Activated gamma-delta T cell treated with anti-CD3 and anti-CD28 coated beads, Interleukin-2, amount 50 U/mL, for 16 hours (primary cell): ENCODE data around the gene TPST2.
A peak's percentile ranks its signal among the peaks of the same experiment; 100 is the strongest.

Experiments
- DNase-seq: peaks from one replicate; pipeline ENCODE4 v3.0.0-alpha.2; 2020; ENCODE audit warnings: low read depth

Gene TPST2

DNA sequence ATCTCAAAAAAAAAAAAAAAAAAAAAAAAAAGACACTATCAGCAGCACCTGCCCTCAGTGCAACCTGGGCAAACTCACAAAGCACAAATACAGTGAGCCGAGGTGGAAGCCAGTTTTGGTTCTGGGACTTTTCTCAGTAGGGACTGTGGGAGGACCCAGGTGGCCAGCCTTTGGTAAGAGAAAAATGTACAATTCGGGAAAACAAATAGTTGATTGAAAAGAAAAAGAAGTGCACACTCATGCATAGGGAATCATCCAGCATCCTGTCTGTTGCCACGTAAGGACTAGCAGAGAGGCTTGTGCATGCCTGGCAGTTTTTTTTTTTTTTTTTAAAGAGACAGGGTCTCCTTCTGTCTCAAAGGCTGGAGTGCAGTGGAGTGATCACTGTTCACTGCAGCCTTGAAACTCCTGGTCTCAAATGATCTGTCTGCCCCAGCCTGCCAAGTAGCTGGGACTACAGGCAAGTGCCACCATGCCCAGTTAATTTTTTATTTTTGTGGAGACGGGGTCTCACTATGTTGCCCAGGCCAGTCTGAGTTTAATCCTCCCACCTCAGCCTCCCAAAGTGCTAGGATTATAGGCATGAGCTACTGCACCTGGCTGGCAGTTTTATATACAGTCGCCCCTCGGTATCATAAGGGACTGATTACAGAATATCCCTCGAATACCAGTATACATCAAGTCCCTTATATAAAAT lies 36.7 kb downstream of the TPST2 start:
- no peak for DNase-seq

DNA sequence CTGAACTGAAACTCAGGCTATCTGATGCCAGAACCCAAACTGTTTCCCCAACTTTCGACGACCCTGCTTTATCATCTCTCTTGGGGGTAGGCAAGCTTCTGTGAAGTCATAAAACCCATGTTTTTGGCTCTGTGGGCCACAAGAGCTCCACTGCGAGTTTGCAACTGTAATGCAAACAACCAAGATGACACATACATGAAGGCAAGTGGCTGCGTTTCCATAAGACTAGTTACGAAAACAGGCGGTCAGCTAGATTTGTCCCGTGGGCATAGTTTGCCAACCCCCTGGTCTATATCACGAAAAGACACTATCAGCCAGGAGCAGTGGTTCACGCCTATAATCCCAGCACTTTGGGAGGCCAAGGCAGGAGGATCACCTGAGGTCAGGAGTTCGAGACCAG lies 37.5 kb downstream of the TPST2 start:
- no peak for DNase-seq

DNA sequence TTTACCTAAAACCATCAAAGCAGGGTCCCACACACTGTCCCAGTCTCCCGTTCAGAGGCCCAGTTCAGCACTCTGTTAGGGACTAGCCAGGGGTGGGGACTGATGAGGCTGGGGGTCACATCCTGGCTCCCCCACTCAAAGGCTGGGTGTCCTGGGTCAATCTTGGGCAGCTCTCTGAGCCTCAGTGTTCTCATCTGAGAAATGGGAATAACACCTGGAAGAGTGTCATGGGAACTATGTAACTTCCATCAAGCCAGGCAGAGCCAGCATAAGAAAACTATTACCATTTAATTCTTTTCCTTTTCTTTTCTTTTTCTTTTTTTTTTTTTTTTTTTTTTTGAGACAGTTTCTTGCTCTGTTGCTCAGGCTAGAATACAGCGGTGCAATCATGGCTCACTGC lies 38.4 kb downstream of the TPST2 start:
- no peak for DNase-seq

DNA sequence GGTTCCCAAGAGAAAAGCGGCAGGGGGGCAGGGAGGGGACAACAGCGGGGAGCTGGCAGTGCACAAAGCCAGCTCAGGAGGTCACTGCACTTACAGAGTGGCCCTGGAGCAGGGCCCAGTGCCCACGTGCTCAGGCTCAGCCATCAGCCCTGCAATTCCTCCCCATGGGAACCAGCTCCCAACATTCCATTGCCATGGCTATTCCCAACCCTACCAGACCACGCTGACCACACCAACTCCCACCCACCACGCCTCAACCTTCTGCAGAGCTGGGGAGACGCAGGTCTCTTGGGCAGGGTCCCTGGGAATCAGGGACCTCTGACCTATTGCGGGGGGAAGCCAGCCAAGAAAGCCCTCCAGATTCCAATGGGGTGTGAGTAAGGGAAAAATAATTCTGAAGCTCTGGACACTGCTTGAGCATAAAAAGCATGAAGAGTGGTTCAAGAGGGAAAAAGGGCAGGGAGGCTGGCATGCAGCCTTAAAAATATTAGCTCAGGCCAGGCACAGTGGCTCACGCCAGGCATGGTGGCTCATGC lies 39.4 kb downstream of the TPST2 start:
- DNase-seq, result no peak

DNA sequence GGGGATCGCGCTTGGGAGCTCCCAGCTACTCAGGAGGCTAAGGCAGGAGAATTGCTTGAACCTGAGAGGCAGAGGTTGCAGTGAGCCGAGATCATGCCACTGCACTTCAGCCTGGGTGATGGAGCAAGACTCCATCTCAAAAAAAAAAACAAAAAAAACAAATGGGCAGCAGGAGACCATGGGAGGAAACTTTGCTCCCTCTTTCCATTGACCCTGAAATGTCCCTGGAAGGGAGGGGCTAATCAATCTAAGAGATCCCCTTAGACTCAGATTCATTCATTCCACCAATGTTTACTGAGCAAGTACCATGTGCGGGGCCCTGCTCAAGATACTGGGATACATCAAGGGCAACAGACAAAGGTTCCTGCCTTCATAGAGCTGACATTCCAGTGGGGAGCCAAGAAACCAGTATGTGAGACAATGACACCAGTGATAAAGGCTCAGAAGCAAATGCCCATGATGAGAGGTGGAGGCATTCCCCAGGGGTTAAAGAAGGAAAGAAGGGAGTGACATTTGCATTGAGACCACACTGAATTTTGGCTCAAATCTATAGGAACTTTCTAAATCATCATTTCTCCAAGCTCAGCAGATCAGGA lies 39.9 kb downstream of the TPST2 start:
- DNase-seq, result no peak

DNA sequence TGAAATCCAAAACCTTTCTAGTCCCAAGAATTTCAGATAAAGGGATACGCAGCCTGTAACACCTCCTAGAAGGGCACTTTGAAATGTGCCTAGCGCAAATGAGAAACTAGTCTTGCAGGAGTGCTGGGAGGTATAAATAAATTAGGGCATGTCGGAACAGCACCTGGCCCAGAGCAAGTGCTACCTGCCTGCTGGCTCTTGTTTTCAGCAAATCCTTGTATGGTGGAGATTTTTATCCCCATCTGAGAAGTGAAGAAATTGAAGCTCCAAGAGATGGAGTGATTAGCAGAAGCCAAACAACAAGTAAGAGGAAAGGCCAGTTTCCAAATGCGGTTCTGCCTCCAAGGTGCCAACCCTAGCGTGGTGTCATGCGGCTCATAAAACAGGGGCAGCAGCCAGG lies 40.9 kb downstream of the TPST2 start:
- no peak for DNase-seq

DNA sequence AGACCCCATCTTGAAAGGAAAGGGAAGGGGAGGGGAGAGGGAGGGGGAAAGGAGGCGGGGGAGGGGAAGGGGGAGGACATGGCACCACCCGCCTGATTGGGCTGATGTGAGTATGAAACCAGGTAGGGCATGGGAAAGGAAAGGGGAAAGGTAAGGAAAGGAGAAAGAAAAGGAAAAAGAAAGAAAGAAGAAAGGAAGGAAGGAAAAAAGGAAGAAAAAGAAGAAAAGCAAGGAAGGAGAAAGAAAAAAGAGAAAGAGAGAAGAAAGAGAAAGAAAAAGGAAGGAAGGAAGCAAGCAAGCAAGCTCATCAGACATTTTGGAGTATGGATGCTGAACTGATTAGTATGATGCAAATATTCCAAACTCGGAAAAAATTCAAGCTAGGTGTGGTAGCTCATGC lies 41.6 kb downstream of the TPST2 start:
- no peak for DNase-seq

DNA sequence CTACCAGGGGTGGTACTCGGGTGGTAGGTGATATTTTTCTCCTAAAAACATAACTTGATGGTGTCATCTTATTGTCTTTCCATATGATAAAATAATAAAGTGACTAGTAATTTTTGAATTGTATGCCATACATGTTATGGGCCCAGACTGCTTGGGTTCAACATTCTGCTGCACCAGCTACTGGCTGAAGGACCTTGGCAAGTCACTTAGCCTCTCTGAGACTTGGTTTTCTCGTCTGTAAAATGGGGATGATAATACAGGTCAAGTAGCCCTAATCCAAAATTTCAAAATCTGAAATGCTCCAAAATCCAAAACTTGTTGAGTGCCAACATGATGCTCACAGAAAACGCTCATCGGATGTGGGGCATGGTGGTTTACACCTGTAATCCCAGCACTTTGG lies 42.1 kb downstream of the TPST2 start:
- no peak for DNase-seq

DNA sequence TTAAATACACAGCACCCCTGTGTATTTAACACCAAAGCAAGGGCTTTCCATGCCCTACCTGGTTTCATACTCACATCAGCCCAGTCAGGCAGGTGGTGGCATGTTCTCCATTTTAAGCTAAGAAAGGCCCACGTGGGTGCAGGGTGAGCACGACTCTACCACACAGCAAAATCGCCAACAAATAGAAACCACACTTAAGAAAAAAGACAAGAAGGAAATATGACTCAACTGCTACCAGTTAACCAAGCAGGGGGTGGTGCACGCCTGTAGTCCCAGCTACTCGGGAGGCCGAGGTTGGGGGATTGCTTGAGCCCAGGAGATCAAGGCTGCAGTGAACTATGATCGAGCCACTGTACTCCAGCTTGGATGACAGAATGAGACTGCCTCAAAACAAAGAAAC lies 42.5 kb downstream of the TPST2 start:
- DNase-seq, result peak; percentile 5

DNA sequence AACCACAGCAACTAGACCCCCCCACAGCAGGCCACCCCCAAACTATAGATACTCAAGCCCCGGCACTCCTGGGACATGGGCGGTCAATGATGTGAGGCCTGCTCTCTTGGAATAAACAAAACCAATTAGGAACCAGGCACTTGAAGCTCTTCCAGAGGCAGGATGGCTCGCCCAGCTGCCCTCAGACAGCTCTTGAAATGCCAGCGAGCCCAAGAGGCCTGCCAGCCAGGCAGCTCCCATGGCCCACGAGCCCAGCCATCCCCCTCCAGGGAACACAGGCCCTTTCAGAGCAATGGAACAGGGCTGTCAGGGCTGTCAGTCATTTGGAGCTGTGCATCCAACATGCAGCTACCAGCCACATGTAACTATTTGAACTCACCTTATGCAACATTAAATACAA lies 43.6 kb downstream of the TPST2 start:
- DNase-seq, result no peak

DNA sequence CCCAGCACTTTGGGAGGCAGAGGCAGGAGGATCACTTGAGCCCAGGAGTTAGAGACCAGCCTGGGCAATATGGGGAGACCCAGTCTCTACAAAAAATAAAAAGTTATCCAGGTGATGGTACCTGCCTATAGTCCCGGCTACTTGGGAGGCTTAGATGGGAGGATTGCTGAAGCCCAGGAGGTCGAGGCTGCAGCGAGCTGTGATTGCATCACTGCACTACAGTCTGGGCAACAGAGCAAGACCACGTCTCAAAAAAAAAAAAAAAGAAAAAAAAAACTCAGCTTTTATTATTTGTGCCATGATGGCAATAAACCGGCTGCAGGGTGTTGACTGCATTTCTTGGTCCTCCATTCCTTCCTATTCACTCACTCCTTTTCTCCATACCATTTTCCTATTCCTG lies 44.1 kb downstream of the TPST2 start:
- DNase-seq, result no peak

DNA sequence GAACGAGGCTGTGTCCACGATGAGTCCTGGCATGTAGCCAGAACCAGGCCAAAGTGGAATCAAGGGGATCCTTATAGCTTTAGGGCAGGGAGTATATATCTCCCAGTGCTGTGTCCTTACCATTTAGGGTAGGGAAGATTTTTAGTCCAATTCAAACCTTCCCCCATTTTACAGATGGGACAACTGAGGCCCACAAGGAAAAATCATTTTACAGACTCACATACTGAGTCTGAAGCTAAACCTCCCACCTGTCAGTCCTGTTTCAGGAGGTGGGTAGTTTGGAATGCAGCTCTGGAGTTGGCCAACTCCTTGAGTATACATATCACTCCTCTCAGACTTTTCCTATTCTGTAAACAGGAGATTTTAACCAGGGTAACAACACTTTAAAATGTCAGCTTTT lies 44.5 kb downstream of the TPST2 start:
- no peak for DNase-seq

DNA sequence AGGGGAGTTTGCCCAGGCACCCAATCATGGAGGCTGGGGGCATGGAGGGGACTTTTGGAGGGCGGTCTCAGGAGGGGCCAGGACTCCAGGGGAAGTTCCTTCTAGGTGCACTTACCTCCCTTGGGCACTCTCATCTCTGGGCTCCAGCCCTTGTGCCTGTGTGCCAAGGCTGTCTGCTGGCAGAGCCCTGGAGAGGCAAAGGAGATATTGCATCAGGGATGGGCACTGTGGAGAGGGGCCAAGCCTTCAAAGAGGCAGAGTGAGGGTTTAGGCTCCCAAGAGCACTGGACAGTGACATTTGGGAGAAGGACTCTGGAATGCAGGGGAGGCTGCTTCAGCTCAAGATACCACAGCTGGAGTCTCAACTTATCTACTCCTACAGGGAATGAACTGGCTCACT lies 45.4 kb downstream of the TPST2 start:
- DNase-seq, result no peak

DNA sequence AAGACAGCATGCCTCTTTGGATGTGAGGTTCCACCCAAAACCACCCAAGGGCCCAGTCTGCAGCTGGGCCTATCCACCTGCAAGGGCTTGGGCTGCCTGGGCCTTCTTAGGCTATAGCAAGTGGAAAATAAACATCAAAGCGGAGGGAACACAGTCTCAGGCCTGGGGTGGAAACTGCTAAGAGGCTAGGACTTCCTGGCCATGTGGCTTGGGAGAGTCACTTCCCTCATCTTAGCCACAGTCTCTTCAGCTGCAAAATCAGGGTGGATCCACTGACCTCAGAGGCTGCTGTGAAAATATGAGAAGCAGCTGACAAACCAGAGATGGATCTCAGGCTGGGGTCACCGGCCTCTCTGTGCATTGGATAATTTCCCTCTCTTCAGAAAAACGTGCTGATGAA lies 47.1 kb downstream of the TPST2 start:
- DNase-seq, result no peak

DNA sequence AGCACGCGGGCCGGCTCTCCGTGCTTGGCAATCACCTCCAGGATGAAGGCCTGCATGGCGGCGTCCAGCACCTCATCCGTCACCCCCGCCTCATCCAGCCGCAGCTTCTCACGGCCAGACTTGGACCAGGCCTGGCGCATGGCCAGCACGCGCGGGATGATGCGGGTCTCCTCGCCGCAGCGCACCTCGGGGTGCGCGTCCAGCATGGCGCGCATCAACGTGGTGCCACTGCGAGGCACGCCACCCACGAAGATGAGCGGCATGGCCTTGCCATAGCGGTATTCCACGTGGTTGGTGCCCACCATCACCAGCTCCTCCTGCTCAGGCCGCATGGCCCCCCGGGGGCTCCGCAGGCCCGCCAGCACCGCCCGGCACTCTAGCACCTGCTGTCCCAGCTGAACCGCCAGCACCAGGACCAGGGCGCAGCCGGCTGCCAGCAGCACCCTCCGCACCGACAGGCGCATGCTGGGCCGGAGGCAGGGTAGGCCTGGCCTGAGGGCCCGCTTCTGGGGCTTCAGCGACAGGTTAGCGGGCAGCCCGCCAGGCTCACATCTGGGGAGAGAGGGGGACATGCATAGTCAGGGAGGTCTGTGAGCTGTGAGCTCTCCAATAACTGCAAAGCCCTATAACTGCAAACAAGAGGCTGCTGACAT lies 48.6 kb downstream of the TPST2 start:
- DNase-seq, result no peak

DNA sequence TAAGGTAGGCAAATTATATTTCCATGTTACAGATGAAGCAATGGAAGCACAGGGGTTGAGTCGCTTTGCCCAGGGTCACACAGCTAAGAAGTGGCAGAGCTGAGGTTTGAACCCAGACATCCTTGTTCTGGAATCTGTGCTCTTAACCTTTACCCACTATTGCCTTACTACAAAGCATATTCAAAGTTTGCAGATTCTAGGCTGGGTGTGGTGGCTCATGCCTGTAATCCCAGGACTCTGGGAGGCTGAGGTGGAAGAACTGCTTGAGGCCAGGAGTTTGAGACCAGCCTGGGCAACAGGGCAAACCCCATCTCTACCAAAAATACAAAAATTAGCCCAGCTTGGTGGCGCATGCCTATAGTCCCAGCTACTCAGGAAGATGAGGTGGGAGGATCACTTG lies 49.8 kb downstream of the TPST2 start:
- DNase-seq, result no peak

DNA sequence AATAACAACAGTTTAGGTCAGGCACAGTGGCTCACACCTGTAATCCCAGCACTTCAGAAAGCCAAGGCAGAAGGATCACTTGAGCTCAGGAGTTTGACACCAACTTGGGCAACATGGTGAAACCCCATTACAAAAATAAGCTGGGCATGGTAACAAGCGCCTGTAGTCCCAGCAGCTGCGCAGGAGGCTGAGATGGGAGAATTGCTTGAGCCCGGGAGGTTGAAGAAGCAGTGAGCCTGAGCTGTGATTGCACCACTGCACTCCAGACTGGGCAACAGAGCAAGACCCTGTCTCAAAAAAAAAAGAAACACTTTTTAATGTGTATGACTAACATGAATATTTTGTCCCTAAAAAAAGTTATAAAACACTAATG lies 53.2 kb downstream of the TPST2 start:
- DNase-seq, result no peak

DNA sequence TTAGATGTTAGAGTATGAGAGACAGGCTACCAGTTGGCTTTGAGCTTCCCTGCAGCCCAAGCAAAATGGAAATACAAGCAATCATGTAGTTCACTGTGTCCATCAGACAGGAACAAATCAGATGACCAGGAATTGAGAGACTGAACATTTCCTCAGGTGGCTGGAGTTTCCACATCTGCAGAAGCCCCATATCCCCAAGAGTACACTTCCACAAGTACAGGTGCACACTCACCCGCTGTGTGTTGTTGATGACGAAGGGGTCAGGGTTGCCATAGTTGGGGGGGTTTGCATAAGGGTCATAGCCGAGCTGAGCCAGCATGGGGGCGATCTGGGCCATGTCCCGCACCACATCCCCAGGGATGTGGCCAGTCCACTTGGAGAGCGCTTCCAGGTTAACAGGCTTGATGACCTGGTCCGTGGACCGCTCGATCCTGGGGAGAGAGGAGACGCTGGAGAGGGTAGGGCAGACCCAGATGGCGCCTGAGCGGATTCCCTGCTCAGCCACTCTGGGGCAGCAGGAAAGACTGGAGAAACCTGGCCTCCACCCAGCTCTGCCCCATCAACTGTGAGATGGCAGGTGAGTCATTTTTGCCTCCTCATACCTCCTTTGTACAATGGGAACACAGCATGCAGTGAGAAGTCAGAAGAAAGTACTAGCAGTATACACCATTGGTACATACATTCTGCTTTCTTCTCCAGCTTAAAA lies 53.7 kb downstream of the TPST2 start:
- no peak for DNase-seq

DNA sequence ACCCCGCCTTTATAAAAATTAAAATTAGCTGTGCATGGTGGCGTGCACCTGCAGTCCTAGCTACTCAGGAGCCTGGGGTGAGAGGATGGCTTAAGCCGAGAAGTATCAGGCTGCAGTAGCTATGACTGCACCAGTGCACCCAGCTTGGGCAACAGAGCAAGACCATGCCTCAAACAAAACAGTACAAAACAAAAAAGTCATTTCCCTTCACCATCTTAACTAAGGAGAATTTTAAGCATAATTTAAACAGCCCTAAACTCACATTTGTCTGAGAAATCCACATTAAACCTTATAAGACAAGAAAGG lies 54.4 kb downstream of the TPST2 start:
- no peak for DNase-seq

DNA sequence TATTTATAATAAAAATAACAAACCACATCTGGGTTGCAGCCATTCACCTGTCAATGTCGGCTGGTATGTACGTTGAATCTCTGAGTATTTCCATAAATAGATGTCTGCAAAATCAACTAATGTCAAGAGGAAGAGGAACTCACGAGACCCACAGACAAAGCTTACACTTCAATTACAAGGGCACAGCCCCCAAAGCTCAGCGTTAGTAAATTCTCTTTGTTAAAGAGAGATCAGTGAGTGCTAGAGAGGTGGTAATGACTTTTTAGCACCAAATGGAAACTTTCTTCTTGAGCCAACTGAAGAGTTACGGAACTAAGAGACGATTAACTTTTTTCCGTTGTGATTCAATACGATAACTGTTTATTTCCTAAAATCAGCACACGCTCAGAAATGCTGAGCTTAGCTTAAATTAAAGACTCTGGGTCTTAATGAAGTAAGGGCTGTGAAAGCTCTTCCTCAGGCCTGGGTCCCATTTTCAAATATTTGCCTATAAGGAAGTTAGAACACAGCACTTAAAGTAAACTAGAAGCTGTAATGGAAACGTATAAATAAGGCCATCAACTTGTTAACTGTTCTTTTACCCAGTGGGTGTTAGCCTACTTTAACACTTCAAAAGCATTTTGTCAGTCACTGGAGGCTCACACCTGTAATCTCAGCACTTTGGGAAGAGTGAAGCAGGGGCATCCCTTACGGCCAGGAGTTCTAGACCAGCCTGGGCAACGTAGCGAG lies 54.9 kb downstream of the TPST2 start:
- DNase-seq, result no peak

DNA sequence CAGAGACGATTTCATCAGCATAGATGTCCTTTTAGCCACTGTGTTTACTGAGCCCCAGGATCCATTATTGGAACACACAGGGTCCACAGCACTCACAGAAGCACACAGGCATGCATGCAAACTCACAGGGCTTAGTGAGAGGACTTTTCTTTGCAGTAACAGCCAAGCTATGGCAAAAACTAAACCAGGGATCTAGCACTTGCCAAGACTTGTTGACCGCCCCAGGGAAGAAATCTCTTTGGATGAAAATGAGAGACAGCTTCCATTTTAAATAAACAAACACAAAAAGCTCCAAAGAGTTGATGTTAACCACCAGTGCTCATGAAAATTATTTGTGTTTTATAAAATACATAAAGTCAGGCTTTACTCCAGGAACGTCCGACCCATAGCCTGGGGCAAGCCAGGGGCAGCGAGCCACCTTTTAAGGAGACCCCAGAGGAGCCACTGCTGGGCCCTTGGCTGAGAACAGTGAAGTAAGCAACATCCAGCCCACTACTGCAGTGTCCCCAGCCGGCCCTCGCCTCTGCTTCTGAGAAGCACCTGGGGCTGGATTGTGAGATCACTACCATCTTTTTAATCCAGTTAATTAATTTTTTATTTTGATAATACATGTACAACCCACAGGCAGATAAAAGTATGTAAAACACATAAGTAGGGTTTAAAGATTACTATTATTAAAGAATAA lies 55.6 kb downstream of the TPST2 start:
- DNase-seq, result no peak

DNA sequence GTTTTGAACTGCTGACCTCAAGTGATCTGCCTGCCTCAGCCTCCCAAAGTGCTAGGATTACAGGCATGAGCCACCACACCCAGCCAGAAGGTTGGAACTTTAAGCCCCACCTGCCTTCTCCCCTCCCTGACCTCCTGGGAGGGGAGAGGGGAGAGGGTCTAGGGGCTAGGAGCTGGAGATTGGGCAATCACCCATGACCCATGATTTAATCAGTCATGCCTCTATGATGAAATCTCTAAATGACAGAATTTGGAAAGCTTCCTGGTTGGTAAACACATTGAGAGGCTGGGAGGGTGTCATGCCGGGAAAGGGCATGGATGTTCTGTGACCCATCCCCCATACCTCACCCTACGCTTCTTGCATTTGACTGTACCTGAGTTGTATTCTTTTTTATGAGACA lies 60.6 kb downstream of the TPST2 start:
- no peak for DNase-seq
